NCI-H1417 treated with DMSO at 0.1 percent for 48 hours (cell line): Measurements from ENCODE around the gene GAS2L1.

ENCODE experiments used
- DNase-seq: peaks from one replicate; lab custom pipeline; 2025; lab: John Stamatoyannopoulos, UW

The GAS2L1 gene

GRCh38 chr22:29309332-29310064, 3.0 kb downstream of the GAS2L1 start:
- DNase-seq = no peak

- no peak for DNase-seq
Measured at GRCh38 chr22:29310065-29310862, 3.8 kb downstream of the GAS2L1 start.

GRCh38 chr22:29310863-29311339, 4.5 kb downstream of the GAS2L1 start:
- DNase-seq = no peak

- DNase-seq = no peak
Measured at GRCh38 chr22:29311464-29312217, 5.2 kb downstream of the GAS2L1 start.

- no peak for DNase-seq
Measured at GRCh38 chr22:29312218-29313125, 6.0 kb downstream of the GAS2L1 start.

GRCh38 chr22:29313126-29313575, 6.7 kb downstream of the GAS2L1 start:
- no peak for DNase-seq

- no peak for DNase-seq
Measured at GRCh38 chr22:29313576-29314466, 7.4 kb downstream of the GAS2L1 start.

- DNase-seq = no peak
Measured at GRCh38 chr22:29314537-29315285, 8.3 kb downstream of the GAS2L1 start.

GRCh38 chr22:29315286-29316140, 9.1 kb downstream of the GAS2L1 start, which contains the start of gene RASL10A:
Gene RASL10A, minus strand, starts transcription at chr22:29315697. Its CDS starts 451 bp downstream, at chr22:29315246.
- no peak for DNase-seq

GRCh38 chr22:29316141-29316828, 9.8 kb downstream of the GAS2L1 start:
- no peak for DNase-seq

- DNase-seq = no peak
Measured at GRCh38 chr22:29317827-29318454, 11.5 kb downstream of the GAS2L1 start.

GRCh38 chr22:29319072-29319471, 12.6 kb downstream of the GAS2L1 start:
- no peak for DNase-seq

GRCh38 chr22:29320546-29320945, 14.1 kb downstream of the GAS2L1 start:
- DNase-seq = no peak

- no peak for DNase-seq
Measured at GRCh38 chr22:29323641-29324040, 17.2 kb downstream of the GAS2L1 start.

GRCh38 chr22:29325356-29325755, 18.9 kb downstream of the GAS2L1 start:
- no peak for DNase-seq

- no peak for DNase-seq
Measured at GRCh38 chr22:29325785-29326315, 19.4 kb downstream of the GAS2L1 start.

GRCh38 chr22:29326481-29326880, 20.0 kb downstream of the GAS2L1 start:
- no peak for DNase-seq
